Ovary (tissue), 9 donors: ENCODE results near the gene MDC1. TPM values are rescaled to one million over a fixed set of nuclear protein-coding genes. Genes with fewer than 3 reads are reported as not detected.

Experiments used
- DNase-seq, 5 donors: peaks; one replicate each; pipeline ENCODE4 v3.0.0-alpha.2; 2019 to 2020
- H3K27ac ChIP-seq, 2 donors: fragments of 200-600 bp; one replicate each; pipeline versions ENCODE4 v1.5.1 to v1.8.0; 2019 to 2022
- H3K27me3 ChIP-seq: fragments of 200-600 bp; one replicate; pipeline ENCODE4 v1.8.0; 2022
- H3K36me3 ChIP-seq: fragments of 200-600 bp; sonication (generic); one replicate; pipeline ENCODE4 v1.5.1; 2019
- H3K4me1 ChIP-seq: one replicate; pipeline ENCODE4 v1.8.1; 2013; ENCODE audit warnings: mild to moderate bottlenecking, moderate library complexity; ENCODE audit not compliant: insufficient read depth
- H3K4me3 ChIP-seq: fragments of 200-600 bp; sonication (generic); one replicate; pipeline ENCODE4 v1.5.1; 2017
- H3K9me3 ChIP-seq, 2 donors: fragments of 200-600 bp in 1 of 2; sonication (generic) in 1 of 2; one replicate each; pipeline versions ENCODE4 v1.5.1 to v1.8.1; 2013 to 2019; ENCODE audit warnings: mild to moderate bottlenecking in 1 of 2, moderate library complexity in 1 of 2
- EP300 ChIP-seq: sonication (generic); formaldehyde crosslinking; IDR thresholded peaks from one replicate; pipeline ENCODE4 v1.6.1; 2017; ENCODE audit warnings: antibody characterized with exemption
- POLR2A ChIP-seq: fragments of 450-650 bp; IDR thresholded peaks from one replicate; pipeline ENCODE4 v1.6.1; 2017; ENCODE audit warnings: antibody characterized with exemption, mild to moderate bottlenecking, moderate library complexity
- WGBS, 3 donors: extraction: QIAGEN DNeasy Blood & Tissue Kit in 1 of 3; methylation state at CpG; one replicate each; pipeline versions ENCODE4 v1.1.5 to v1.1.7; 2013 to 2017; 5-methylcytosine and 5-hydroxymethylcytosine counted together
- intact Hi-C, 4 donors: fragments of 100-400 bp; cut with DNase I; formaldehyde crosslinking; loops; one replicate each; pipeline versions ENCODE4 v1.11.0 to v1.15.1; 2022 to 2023
- polyA plus RNA-seq, 2 donors: library from polyadenylated mRNA; stranded (reverse); fragments of 200-250 nt in 1 of 2; fragments of 350-450 nt in 1 of 2; fragmentation: Illumina TruSeq in 1 of 2; extraction: RNeasy Lipid Tissue Mini Kit (QIAGEN cat#74804) in 1 of 2; gene quantifications; one replicate each; pipeline ENCODE4 v1.2.3, GENCODE V29; 2013 to 2014
- total RNA-seq, 7 donors: library from RNA; depleted of rRNA in 2 of 7; stranded (reverse); fragments of >200 nt in 2 of 7; fragmentation: NEBNext Ultra II Directional in 3 of 7; extraction: Animal tissue kit (Norgen Biotek cat#: 25700) in 3 of 7; gene quantifications; one replicate each; pipeline versions ENCODE4 v1.1.0 to v1.2.4, GENCODE V29; 2016 to 2023
- TF ChIP-seq, protein P1 (sequence below), 3 donors: fragments of 450-650 bp in 2 of 3; fragments of 200-600 bp in 1 of 3; IDR thresholded peaks; one replicate each; pipeline versions ENCODE4 v1.5.1 to v1.8.0; 2016 to 2022; ENCODE audit warnings: antibody characterized with exemption in 3 of 3, mild to moderate bottlenecking in 1 of 3
- donor health status: DM: no; HTN: no; CAD: no; lungs with moderate emphysema.
- donor health status: DM: no; HTN: no; CAD: no.
- donor health status: Bipolar disorder and iron deficiency.
- donor health status: DM: yes; HTN: yes; CAD: no.
- donor health status: DM: no; HTN: no; CAD: no.
- donor health status: DM: yes; HTN: yes; CAD: no.

Gene MDC1
- total and polyA plus RNA-seq, 9 donors, result 13.1 to 62.5 (median 39.2) TPM

DNA sequence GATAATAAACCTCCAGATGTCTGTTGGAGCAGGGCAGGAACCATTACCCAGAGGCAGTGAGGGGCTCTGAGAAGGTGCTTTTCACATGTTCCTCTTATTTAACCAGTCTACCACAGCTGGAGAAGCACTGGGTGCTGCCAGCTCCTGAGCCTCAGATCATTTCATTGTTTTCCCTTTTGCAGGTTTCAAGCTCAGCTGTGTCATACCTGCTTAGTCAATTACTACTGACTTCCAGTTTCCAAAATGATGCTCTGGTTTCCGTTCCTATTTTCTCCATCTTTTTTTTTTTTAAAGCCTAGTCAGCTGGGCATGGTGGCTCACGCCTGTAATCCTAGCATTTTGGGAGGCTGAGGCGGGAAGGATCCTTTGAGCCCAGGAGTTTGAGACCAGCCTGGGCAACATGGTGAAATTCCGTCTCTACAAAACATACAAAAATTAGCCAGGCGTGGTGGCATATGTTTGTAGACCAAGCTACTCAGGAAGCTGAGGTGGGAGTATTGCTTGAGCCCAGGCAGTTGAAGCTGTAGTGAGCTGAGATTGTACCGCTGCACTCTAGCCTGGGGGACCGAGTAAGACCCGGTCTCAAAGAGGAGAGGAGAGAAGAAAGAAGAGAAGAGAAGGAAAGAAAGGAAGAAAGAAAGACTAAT is 18.7 kb upstream of the MDC1 start:
- DNase-seq, result no peak
- intact Hi-C loops, result loop anchor here in 3 of 4 donors (10.0 kb wide), 2 partner anchors 139 to 191 kb away; no protein-coding TSS in a partner anchor
- peaks cover under 1% of the 10 kb centered on the region for H3K4me1 ChIP-seq
- H3K4me3 ChIP-seq, result no peak overlapping the region
- no peak for TF ChIP-seq EP300
- no peak for TF ChIP-seq POLR2A
- TF ChIP-seq, protein P1, sequence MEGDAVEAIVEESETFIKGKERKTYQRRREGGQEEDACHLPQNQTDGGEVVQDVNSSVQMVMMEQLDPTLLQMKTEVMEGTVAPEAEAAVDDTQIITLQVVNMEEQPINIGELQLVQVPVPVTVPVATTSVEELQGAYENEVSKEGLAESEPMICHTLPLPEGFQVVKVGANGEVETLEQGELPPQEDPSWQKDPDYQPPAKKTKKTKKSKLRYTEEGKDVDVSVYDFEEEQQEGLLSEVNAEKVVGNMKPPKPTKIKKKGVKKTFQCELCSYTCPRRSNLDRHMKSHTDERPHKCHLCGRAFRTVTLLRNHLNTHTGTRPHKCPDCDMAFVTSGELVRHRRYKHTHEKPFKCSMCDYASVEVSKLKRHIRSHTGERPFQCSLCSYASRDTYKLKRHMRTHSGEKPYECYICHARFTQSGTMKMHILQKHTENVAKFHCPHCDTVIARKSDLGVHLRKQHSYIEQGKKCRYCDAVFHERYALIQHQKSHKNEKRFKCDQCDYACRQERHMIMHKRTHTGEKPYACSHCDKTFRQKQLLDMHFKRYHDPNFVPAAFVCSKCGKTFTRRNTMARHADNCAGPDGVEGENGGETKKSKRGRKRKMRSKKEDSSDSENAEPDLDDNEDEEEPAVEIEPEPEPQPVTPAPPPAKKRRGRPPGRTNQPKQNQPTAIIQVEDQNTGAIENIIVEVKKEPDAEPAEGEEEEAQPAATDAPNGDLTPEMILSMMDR (IDR thresholded peaks at IDR 0.05), result no peak
- H3K27ac ChIP-seq, result no peak overlapping the region
- H3K9me3 ChIP-seq, result no peaks in the 10 kb centered on the region
- WGBS, 3 donors, result 86 to 87% (median 86%) methylated on average over 8 of the region's 8 CpGs
- no peaks in the 10 kb centered on the region for H3K27me3 ChIP-seq
- no peaks in the 10 kb centered on the region for H3K36me3 ChIP-seq

DNA sequence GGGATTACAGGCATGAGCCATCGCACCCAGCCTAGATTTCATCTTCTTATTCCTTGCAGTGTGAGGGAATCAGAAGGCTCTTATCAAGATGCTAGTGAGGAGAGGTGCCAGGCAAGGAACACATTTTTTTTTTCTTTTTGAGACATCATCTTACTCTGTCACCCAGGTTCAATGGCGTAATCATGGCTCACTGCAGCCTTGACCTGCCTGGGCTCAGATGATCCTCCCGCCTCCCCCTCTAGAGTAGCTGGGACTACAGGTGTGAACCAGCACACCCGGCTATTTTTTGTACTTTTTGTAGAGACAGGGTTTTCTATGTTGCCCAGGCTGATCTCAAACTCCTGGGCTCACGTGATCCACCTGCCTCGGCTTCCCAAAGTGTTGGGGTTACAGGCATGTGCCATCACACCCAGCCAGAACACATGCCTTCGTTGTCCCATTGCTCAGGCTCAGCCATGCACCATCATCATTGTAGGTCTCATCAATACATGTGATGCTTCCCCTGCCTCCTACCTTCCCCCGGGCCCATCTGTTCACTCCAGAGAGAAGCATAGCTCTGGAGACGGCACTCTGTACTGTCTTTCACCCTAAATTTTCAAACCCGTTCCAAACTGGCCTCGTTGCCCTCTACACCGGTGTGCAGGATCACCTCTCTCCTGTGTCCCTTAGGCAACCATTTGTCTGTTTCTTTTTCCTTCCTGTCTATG is 15.3 kb upstream of the MDC1 start:
- no peaks in the 10 kb centered on the region for H3K36me3 ChIP-seq
- intact Hi-C loops, result loop anchor here in 3 of 4 donors (10.0 kb wide), 2 partner anchors 142 to 188 kb away; no protein-coding TSS in a partner anchor
- H3K4me3 ChIP-seq, result no peak overlapping the region
- no peaks in the 10 kb centered on the region for H3K4me1 ChIP-seq
- H3K27ac ChIP-seq, result no peak overlapping the region
- no peaks in the 10 kb centered on the region for H3K9me3 ChIP-seq
- no peaks in the 10 kb centered on the region for H3K27me3 ChIP-seq
- 86 to 90% (median 87%) methylated on average over 12 of the region's 12 CpGs for WGBS, 3 donors
- TF ChIP-seq EP300, result no peak
- TF ChIP-seq POLR2A, result no peak
- TF ChIP-seq, protein P1 (IDR thresholded peaks at IDR 0.05), result no peak
- DNase-seq, result no peak

- H3K4me1 ChIP-seq, result no peaks in the 10 kb centered on the region
- TF ChIP-seq EP300 (no peak), POLR2A (no peak)
- TF ChIP-seq, protein P1 (IDR thresholded peaks at IDR 0.05), result peak in 2 of 3 donors; percentile 17 to 35
- WGBS, 3 donors, result 56 to 61% (median 58%) methylated on average over 30 of the region's 30 CpGs
- no peaks in the 10 kb centered on the region for H3K9me3 ChIP-seq
- H3K27ac ChIP-seq, result no peak overlapping the region
- intact Hi-C loops, result loop anchor here in 3 of 4 donors (10.0 kb wide), 2 partner anchors 144 to 186 kb away; no protein-coding TSS in a partner anchor
- no peak overlapping the region for H3K4me3 ChIP-seq
- H3K27me3 ChIP-seq, result no peaks in the 10 kb centered on the region
- H3K36me3 ChIP-seq, result no peaks in the 10 kb centered on the region
- peak in 4 of 5 donors; percentile 60 to 72 (median 64) for DNase-seq
These were observed 13.7 kb upstream of the MDC1 start for GRCh38 chr6:30730601-30731435.

DNA sequence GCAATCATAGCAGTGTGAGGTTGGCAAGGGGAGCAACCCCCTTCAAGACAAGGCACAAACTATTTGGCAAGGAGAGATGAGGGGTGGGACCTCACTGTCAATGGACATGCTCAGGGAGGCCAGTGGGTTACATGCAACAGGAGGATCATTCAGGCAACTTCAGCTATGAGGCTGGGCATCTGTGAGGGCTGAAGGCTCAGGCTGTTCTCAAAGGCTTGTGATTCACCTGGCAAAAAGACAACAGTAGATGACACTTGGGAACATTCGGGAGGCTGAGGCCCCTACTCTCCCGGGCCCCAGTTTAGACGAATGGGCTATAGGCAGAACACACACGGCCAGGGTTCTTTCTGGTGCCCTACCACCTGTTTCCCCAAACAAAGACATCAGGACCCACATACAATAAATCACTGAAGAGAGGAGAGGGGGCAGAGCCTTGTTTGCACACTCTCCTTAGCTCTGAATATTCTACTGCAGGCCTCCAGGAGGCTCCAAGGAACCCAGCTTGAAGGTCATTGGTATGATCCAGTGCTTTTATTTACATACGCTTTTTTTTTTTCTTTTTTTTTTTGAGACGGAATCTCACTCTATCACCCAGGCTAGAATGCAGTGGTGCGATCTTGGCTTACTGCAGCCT is 11.0 kb upstream of the MDC1 start:
- no peaks in the 10 kb centered on the region for H3K4me1 ChIP-seq
- H3K36me3 ChIP-seq, result no peaks in the 10 kb centered on the region
- TF ChIP-seq, protein P1 (IDR thresholded peaks at IDR 0.05), result no peak
- TF ChIP-seq EP300, result no peak
- no peak for TF ChIP-seq POLR2A
- H3K9me3 ChIP-seq, result no peaks in the 10 kb centered on the region
- H3K4me3 ChIP-seq, result no peak overlapping the region
- WGBS, 3 donors, result 36 to 38% (median 37%) methylated on average over 7 of the region's 7 CpGs
- no peak overlapping the region for H3K27ac ChIP-seq
- no peak for DNase-seq
- H3K27me3 ChIP-seq, result no peaks in the 10 kb centered on the region
- intact Hi-C loops, result no loop called here
